D721Med (cell line): Measurements from ENCODE around the gene PKP4.

Experiments used
- DNase-seq: peaks from one replicate; pipeline ENCODE4 v3.0.0; 2011; ENCODE audit warnings: low spot score; ENCODE audit not compliant: insufficient read length
- FAIRE-seq: peaks from 2 replicates; lab custom pipeline; 2011; peaks lifted over from hg19 to GRCh38; lab: Jason Lieb, UNC
- TF ChIP-seq, protein P1 (sequence below): IDR thresholded peaks from 2 replicates; pipeline ENCODE4 v1.5.1; 2012; ENCODE audit warnings: mild to moderate bottlenecking, control low read depth; ENCODE audit not compliant: insufficient read depth; ENCODE audit errors: missing control alignments

Gene PKP4

DNA sequence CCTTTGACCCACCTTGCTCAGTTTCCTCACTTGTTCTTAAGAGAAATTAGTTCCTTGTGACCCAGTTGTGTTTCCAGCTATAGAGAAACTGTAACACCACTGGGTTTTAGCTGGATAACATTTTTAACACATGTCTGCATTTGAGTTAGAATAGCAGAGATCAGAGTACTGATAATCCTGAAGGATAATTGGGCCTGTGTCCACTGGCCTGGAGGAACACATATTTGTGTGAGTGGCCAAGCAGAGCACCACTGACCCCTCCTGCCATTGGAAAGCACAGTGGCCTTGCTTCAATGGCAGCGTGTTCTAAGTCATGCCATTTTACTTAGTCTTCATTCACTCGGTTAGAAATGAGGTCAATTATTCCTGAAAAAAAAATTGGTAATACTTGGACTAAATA is 42.6 kb downstream of the PKP4 start:
- DNase-seq (no peak), FAIRE-seq (no peak)
- TF ChIP-seq, protein P1, sequence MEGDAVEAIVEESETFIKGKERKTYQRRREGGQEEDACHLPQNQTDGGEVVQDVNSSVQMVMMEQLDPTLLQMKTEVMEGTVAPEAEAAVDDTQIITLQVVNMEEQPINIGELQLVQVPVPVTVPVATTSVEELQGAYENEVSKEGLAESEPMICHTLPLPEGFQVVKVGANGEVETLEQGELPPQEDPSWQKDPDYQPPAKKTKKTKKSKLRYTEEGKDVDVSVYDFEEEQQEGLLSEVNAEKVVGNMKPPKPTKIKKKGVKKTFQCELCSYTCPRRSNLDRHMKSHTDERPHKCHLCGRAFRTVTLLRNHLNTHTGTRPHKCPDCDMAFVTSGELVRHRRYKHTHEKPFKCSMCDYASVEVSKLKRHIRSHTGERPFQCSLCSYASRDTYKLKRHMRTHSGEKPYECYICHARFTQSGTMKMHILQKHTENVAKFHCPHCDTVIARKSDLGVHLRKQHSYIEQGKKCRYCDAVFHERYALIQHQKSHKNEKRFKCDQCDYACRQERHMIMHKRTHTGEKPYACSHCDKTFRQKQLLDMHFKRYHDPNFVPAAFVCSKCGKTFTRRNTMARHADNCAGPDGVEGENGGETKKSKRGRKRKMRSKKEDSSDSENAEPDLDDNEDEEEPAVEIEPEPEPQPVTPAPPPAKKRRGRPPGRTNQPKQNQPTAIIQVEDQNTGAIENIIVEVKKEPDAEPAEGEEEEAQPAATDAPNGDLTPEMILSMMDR: no peak

DNA sequence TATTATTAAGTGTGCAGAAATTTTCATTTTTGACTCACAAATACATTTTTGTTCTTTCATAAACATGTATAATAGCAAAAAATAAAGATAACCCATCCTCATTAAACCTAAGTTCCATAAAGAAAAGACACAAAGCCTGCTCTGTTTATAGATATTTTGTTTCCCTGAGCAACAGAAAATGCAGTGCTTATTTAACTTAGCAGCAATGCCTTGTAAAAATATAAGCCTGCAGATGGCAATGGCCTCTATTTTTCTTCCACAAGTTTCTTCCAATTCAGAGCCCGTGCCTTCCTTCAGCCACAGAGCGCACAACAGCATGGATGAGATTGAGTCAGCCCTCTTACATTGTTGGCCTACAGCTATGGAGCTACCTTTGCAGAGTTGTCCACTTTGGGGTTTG is 43.6 kb downstream of the PKP4 start:
- TF ChIP-seq, protein P1: no peak
- DNase-seq (no peak), FAIRE-seq (no peak)

DNA sequence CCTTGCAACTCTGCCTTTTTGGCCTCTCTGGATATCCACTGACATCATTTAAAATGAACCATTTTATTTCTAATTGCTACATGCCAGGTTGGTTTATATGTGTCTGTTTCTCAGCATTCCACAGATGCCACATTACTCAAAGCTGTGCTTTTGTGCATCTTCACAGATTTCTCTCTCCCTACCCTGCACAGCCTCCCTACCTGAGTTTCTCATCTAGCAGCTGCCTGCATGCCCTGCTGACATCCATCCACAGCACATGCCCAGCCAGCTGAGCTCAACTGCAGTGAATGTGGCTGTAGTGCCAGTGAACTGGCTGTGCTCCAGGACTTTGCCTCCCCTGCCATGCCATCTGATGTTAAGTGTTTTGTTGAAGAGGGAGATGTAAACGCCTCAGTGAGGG is 44.5 kb downstream of the PKP4 start:
- FAIRE-seq (no peak), DNase-seq (no peak)

DNA sequence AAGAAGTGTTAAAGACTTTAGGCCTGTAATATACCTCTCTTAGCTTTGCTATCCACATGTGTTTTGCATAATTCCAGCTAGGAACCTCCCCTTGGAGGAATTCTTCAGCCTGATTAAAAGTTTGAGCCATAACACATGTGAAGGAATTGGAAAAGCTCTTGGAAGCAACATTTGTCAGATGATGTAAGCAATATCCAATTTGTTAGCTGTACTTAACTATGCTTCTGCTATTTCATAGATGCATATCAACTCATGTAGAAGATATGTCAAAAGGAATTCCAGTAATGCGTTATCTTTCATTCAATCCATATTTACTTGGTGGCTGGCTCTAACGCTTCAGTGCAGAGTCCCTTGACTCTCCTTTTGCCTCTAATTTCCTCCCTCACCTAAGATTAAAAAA is 46.2 kb downstream of the PKP4 start:
- DNase-seq (no peak), FAIRE-seq (no peak)
- TF ChIP-seq, protein P1: no peak

More for the DNA sequence above, 44.5 kb downstream of the PKP4 start:
- TF ChIP-seq, protein P1: no peak

DNA sequence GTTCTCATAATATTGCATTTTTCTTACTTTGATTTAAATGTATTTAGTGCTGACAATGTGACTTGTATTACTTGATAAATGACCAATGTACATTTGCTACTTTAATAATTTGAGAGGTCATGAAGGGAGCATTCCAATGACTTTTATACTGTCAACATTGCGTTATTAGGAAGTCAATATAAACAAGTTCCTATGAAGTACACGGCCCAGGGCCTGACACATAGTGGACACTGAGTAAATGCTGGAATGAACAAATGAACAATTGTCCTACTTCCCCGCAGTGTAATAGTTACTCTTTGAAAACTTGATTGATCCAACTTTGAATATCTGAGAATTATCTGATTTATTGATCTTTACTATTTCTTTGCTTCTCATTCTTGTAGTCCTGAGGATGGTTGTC is 47.3 kb downstream of the PKP4 start:
- FAIRE-seq: no peak
- TF ChIP-seq, protein P1: no peak
- no peak for DNase-seq

DNA sequence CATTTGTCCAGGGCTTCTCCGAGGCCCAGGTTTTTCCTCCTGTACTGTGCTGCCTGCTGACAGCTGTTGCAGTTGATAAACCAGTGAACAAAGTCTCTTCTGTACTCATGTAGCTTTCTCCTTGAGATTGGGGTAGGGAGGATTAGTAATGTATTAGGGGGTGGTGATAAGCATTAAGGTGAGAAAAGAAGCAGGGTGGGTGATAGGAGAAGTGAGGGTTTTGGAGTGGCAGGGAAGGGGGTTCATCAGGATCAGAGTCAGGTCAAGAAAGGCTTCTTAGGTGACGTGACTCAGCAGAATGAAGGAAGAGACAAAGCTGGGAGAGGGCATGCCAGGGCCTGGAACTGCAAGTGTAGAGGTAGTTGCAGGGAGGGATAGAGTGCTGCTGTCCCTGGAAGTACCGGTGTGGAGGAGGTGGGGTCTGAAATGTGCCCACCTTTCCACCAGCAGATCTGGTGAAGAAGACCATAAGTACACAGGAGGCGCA is 48.7 kb downstream of the PKP4 start:
- no peak for FAIRE-seq
- TF ChIP-seq, protein P1: no peak
- DNase-seq: no peak

DNA sequence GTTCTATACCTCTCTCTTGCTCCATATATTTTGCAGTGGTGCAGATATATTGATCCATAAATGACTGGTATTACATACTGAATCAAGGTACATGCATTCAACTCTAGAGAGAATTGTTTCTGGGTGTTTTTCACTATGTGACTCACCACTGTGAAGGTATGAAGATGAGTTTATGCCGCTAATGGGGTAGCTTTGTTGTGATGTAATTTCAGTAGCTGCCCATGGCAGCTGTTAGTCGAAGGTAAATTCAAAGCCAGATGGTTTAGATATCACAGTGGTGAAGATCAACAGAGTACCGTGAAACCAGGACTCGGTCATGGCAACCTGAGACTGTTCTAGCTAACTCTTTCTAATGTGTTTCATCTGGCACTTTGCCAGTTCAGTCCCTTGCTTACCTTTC is 50.4 kb downstream of the PKP4 start:
- DNase-seq (no peak), FAIRE-seq (no peak)
- TF ChIP-seq, protein P1: no peak
